HEK293T (cell line): ENCODE data around the gene BCL6B.

Experiments
- BHLHE40 ChIP-seq: fragments of 450-650 bp; IDR thresholded peaks from 2 replicates; pipeline ENCODE4 v1.6.1; 2016; ENCODE audit warnings: mild to moderate bottlenecking, moderate library complexity, borderline replicate concordance
- CTBP1 ChIP-seq: fragments of 450-650 bp; IDR thresholded peaks from 2 replicates; pipeline ENCODE4 v1.6.1; 2016; ENCODE audit warnings: borderline replicate concordance
- ELF4 ChIP-seq: fragments of 450-650 bp; IDR thresholded peaks from 2 replicates; pipeline ENCODE4 v1.6.1; 2017; ENCODE audit warnings: antibody characterized with exemption
- FOXA1 ChIP-seq: fragments of 450-650 bp; IDR thresholded peaks from 2 replicates; pipeline ENCODE4 v1.6.1; 2016; ENCODE audit warnings: mild to moderate bottlenecking
- FOXK2 ChIP-seq: fragments of 450-650 bp; IDR thresholded peaks from 2 replicates; pipeline ENCODE4 v1.6.1; 2016; ENCODE audit warnings: mild to moderate bottlenecking
- NFRKB ChIP-seq: fragments of 450-650 bp; IDR thresholded peaks from 2 replicates; pipeline ENCODE4 v1.6.1; 2016; ENCODE audit warnings: mild to moderate bottlenecking, moderate library complexity
- PKNOX1 ChIP-seq: fragments of 450-650 bp; IDR thresholded peaks from 2 replicates; pipeline ENCODE4 v1.6.1; 2016
- SP1 ChIP-seq: fragments of 450-650 bp; IDR thresholded peaks from 2 replicates; pipeline ENCODE4 v1.6.1; 2017
- TARDBP ChIP-seq: fragments of 450-650 bp; IDR thresholded peaks from 2 replicates; pipeline ENCODE4 v1.6.1; 2016

DNA sequence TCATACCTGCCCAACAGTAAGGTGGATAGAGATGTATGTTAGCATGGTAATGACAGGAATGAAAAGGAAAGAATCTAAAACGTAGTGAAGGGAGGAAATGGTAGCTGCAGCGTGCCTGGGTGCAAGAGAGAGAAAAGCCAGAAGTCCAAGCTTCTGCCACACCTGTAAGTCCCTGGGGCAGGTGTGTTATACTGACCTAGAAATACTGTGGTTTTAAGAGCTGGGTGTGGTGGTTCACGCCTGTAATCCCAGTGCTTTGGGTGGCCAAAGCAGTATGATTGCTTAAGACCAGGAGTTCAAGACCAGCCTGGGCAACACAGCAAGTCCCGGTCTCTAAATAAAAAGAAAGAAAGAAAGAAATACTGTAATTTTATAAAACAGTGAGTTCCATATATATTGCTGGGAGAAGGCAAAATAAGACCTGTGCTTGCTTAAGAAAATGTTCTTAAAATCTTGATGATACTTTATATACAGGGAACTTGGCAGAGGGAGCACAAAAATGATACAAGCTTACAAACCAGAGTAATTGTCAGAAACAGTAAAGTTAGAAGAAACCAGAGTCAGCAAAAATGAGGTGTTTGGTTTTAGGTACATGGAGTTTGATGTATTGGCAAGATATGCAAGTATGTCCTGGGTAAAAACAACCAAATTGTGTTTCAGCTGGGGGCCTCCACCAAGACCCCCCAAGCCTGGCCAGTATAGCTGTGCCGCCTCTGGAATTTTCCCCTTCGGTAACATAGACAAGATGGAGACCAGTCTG, 20.4 kb upstream of the BCL6B start:
- TF ChIP-seq CTBP1, result no peak
- no peak for TF ChIP-seq SP1
- no peak for TF ChIP-seq BHLHE40
- no peak for TF ChIP-seq ELF4
- no peak for TF ChIP-seq FOXA1
- no peak for TF ChIP-seq PKNOX1
- no peak for TF ChIP-seq TARDBP
- no peak for TF ChIP-seq FOXK2
- TF ChIP-seq NFRKB, result no peak
